K562 (cell line): Measurements from ENCODE around the gene PDRG1. TPM values are rescaled to one million over a fixed set of nuclear protein-coding genes. Genes with fewer than 3 reads are reported as not detected.

Experiments used
- ATAC-seq: fragments of 200-7000 bp; cut with Tn5 transposase; 3 replicates; pipeline ENCODE4 v1.9.1; 2020; ENCODE audit warnings: moderate library complexity
- BruUV-seq: library from RNA; stranded (reverse); fragments of 400-500 nt; replicated peaks from 2 replicates; lab custom pipeline; 2021; lab: Mats Ljungman, UMichigan
- CTCF ChIA-PET: fragments of 300-600 bp; formaldehyde crosslinking; extraction: SDS; loops from one replicate; lab custom pipeline; 2021; ENCODE audit warnings: low intra/inter-chr PET ratio; lab: Yijun Ruan, JAX
- POLR2A ChIA-PET: fragments of 300-600, 350-650 bp; sonication (Branson Sonifier 250); formaldehyde crosslinking; extraction: SDS; loops from one replicate; lab custom pipeline; 2021; ENCODE audit warnings: antibody characterized with exemption, inconsistent platforms; lab: Yijun Ruan, JAX
- DNase-seq, 4 experiments: peaks; one replicate each; pipeline versions ENCODE4 v3.0.0 to v3.0.0-alpha.2; 2011 to 2018; ENCODE audit warnings: low spot score in 3 of 4, mixed read lengths in 3 of 4; ENCODE audit errors: extremely low read depth in 1 of 4
- FAIRE-seq: peaks from 2 replicates; lab custom pipeline; 2011; peaks lifted over from hg19 to GRCh38; lab: Jason Lieb, UNC
- H2AFZ ChIP-seq: 2 replicates; pipeline ENCODE4 v1.6.0; 2011; ENCODE audit warnings: low read depth, low read length, control low read depth, inconsistent platforms
- H3K27ac ChIP-seq: fragments of 200-600 bp; 3 replicates; pipeline ENCODE4 v1.8.0; 2011; ENCODE audit warnings: low read depth, mild to moderate bottlenecking, control low read depth, inconsistent platforms, low read length, moderate library complexity, mixed read lengths; ENCODE audit errors: extremely low read depth
- H3K27me3 ChIP-seq, 2 experiments: fragments of 300-600 bp in 1 of 2; 2 replicates in 1 of 2; 3 replicates in 1 of 2; pipeline versions ENCODE4 v1.6.0 to v1.8.0; 2011; ENCODE audit warnings: inconsistent platforms in 2 of 2, low read length in 2 of 2, mild to moderate bottlenecking in 1 of 2, mixed read lengths in 1 of 2, moderate library complexity in 1 of 2; ENCODE audit not compliant: control insufficient read depth in 2 of 2, insufficient read depth in 2 of 2
- H3K36me3 ChIP-seq: fragments of 300-600 bp; 3 replicates; pipeline ENCODE4 v1.8.0; 2011; ENCODE audit warnings: mild to moderate bottlenecking, low read length, inconsistent platforms; ENCODE audit not compliant: control insufficient read depth, insufficient read depth
- H3K4me1 ChIP-seq, 2 experiments: fragments of 200-600 bp in 1 of 2; replicated peaks in 1 of 2; 2 replicates in 1 of 2; 3 replicates in 1 of 2; pipeline versions ENCODE4 v1.5.1 to v1.8.0; 2011; ENCODE audit warnings: inconsistent platforms in 2 of 2, low read length in 2 of 2, mild to moderate bottlenecking in 1 of 2, mixed read lengths in 1 of 2, moderate library complexity in 1 of 2; ENCODE audit not compliant: control insufficient read depth in 2 of 2, insufficient read depth in 2 of 2
- H3K4me2 ChIP-seq: 2 replicates; pipeline ENCODE4 v1.6.1; 2011; ENCODE audit warnings: low read length, control low read depth, inconsistent platforms, mixed read lengths; ENCODE audit not compliant: insufficient read depth
- H3K4me3 ChIP-seq: fragments of 200-600 bp; sonication (generic), shearing (Covaris generic); 2 replicates; pipeline ENCODE4 v1.5.1; 2016; ENCODE audit warnings: control low read depth, inconsistent platforms
- H3K79me2 ChIP-seq: fragments of 200-600 bp; 3 replicates; pipeline ENCODE4 v1.8.0; 2011; ENCODE audit warnings: low read length, inconsistent platforms; ENCODE audit not compliant: control insufficient read depth, insufficient read depth
- H3K9ac ChIP-seq, 2 experiments: 2 replicates each; pipeline versions ENCODE4 v1.6.0 to v1.6.1; 2011; ENCODE audit warnings: low read depth in 2 of 2, low read length in 2 of 2, control low read depth in 1 of 2, inconsistent platforms in 1 of 2, mild to moderate bottlenecking in 1 of 2, mixed read lengths in 1 of 2; ENCODE audit not compliant: insufficient read depth in 1 of 2
- H3K9me1 ChIP-seq: one replicate; pipeline ENCODE4 v1.6.0; 2011; ENCODE audit warnings: inconsistent platforms, mild to moderate bottlenecking, low read length, moderate library complexity; ENCODE audit not compliant: control insufficient read depth, insufficient read depth
- H3K9me3 ChIP-seq: replicated peaks from 2 replicates; pipeline ENCODE4 v1.5.1; 2011; ENCODE audit warnings: low read depth, low read length, inconsistent platforms; ENCODE audit not compliant: control insufficient read depth, insufficient read depth
- H4K20me1 ChIP-seq: replicated peaks from 2 replicates; pipeline ENCODE4 v1.6.1; 2011; ENCODE audit warnings: low read length, inconsistent platforms, mixed read lengths; ENCODE audit not compliant: control insufficient read depth, insufficient read depth
- CHD1 ChIP-seq: fragments of 200-600 bp; sonication (generic); IDR thresholded peaks from one replicate; pipeline ENCODE4 v1.6.1; 2012; ENCODE audit warnings: mild to moderate bottlenecking, moderate library complexity, low read length, inconsistent platforms
- CREB1 ChIP-seq, 2 experiments: sonication (generic) in 1 of 2; formaldehyde crosslinking in 1 of 2; IDR thresholded peaks; 2 replicates each; pipeline versions ENCODE4 v1.6.1 to v1.8.0; 2012 to 2022; ENCODE audit warnings: inconsistent platforms in 1 of 2, mild to moderate bottlenecking in 1 of 2, missing genetic modification reagents in 1 of 2, moderate library complexity in 1 of 2
- ELF1 ChIP-seq: fragments of 200-800 bp; sonication (Bioruptor generic); IDR thresholded peaks from 2 replicates; pipeline ENCODE4 v1.6.1; 2016; ENCODE audit warnings: missing genetic modification characterization, missing compliant biosample characterization
- GABPA ChIP-seq: fragments of 200-800 bp; sonication (Bioruptor generic); conservative IDR thresholded peaks from 2 replicates; pipeline ENCODE4 v1.6.1; 2016; ENCODE audit warnings: low read depth, missing genetic modification characterization, missing compliant biosample characterization
- HDAC2 ChIP-seq: fragments of 450-650 bp; IDR thresholded peaks from 2 replicates; pipeline ENCODE4 v1.6.1; 2016; ENCODE audit warnings: mild to moderate bottlenecking
- HNRNPK ChIP-seq: fragments of 200-400 bp; formaldehyde crosslinking; IDR thresholded peaks from one replicate; pipeline ENCODE4 v1.6.1; 2018; ENCODE audit warnings: mild to moderate bottlenecking, low read depth, low read length; ENCODE audit not compliant: poor library complexity, severe bottlenecking
- KDM4B ChIP-seq, 2 experiments: fragments of 450-650 bp in 1 of 2; sonication (generic) in 1 of 2; IDR thresholded peaks; 2 replicates each; pipeline ENCODE4 v1.6.1; 2016 to 2017; ENCODE audit warnings: borderline replicate concordance in 2 of 2, antibody characterized with exemption in 1 of 2, low read depth in 1 of 2, mild to moderate bottlenecking in 1 of 2
- MYBL2 ChIP-seq, 2 experiments: fragments of 450-650 bp in 1 of 2; sonication (generic) in 1 of 2; formaldehyde crosslinking in 1 of 2; IDR thresholded peaks; 2 replicates each; pipeline versions ENCODE4 v1.6.1 to v1.8.1; 2017 to 2022; ENCODE audit warnings: borderline replicate concordance in 1 of 2, inconsistent platforms in 1 of 2, low read depth in 1 of 2, mild to moderate bottlenecking in 1 of 2, missing genetic modification reagents in 1 of 2, moderate library complexity in 1 of 2
- NFIC ChIP-seq: fragments of 450-650 bp; IDR thresholded peaks from 2 replicates; pipeline ENCODE4 v1.6.1; 2017; ENCODE audit warnings: mild to moderate bottlenecking, inconsistent platforms
- NFRKB ChIP-seq: fragments of 450-650 bp; IDR thresholded peaks from 2 replicates; pipeline ENCODE4 v1.6.1; 2016; ENCODE audit warnings: low read depth
- PHF20 ChIP-seq: fragments of 450-650 bp; IDR thresholded peaks from 2 replicates; pipeline ENCODE4 v1.6.1; 2018; ENCODE audit not compliant: partially characterized antibody
- RBM25 ChIP-seq: fragments of 200-400 bp; formaldehyde crosslinking; IDR thresholded peaks from 2 replicates; pipeline ENCODE4 v1.6.1; 2018; ENCODE audit warnings: low read length, low read depth, moderate library complexity; ENCODE audit not compliant: severe bottlenecking
- SPI1 ChIP-seq: IDR thresholded peaks from 2 replicates; pipeline ENCODE4 v1.6.1; 2011; ENCODE audit warnings: low read depth, low read length, control low read depth, borderline replicate concordance
- TEAD1 ChIP-seq, 2 experiments: fragments of 450-650 bp in 1 of 2; sonication (generic) in 1 of 2; formaldehyde crosslinking; IDR thresholded peaks; 2 replicates each; pipeline versions ENCODE4 v1.4.0 to v1.8.0; 2020 to 2022; ENCODE audit warnings: mild to moderate bottlenecking in 2 of 2, missing genetic modification reagents in 1 of 2
- TGIF2 ChIP-seq: sonication (generic); formaldehyde crosslinking; IDR thresholded peaks from 2 replicates; pipeline ENCODE4 v1.8.1; 2022; ENCODE audit warnings: mild to moderate bottlenecking, missing genetic modification reagents, moderate library complexity
- USF1 ChIP-seq: sonication (generic); formaldehyde crosslinking; IDR thresholded peaks from 2 replicates; pipeline ENCODE4 v1.9.0; 2022; ENCODE audit warnings: mild to moderate bottlenecking, missing genetic modification reagents
- ZKSCAN8 ChIP-seq: fragments of 200-800 bp; sonication (Bioruptor generic); IDR thresholded peaks from 2 replicates; pipeline ENCODE4 v1.6.1; 2016; ENCODE audit warnings: missing genetic modification characterization, missing compliant biosample characterization
- ZNF12 ChIP-seq: sonication (generic); formaldehyde crosslinking; IDR thresholded peaks from 2 replicates; pipeline ENCODE4 v1.4.0; 2020; ENCODE audit warnings: mild to moderate bottlenecking, missing genetic modification reagents
- ZNF232 ChIP-seq: sonication (generic); formaldehyde crosslinking; IDR thresholded peaks from 2 replicates; pipeline ENCODE4 v1.8.0; 2022; ENCODE audit warnings: mild to moderate bottlenecking, missing genetic modification reagents
- ZNF431 ChIP-seq: sonication (generic); formaldehyde crosslinking; IDR thresholded peaks from 2 replicates; pipeline ENCODE4 v1.8.0; 2022; ENCODE audit warnings: mild to moderate bottlenecking, missing genetic modification reagents
- ZNF740 ChIP-seq, 3 experiments: fragments of 200-800 bp in 1 of 3; sonication (Bioruptor generic) in 1 of 3; sonication (generic) in 1 of 3; formaldehyde crosslinking in 1 of 3; IDR thresholded peaks; 2 replicates each; pipeline versions ENCODE4 v1.6.1 to v1.8.0; 2016 to 2022; ENCODE audit warnings: mild to moderate bottlenecking in 2 of 3, missing compliant biosample characterization in 2 of 3, missing genetic modification characterization in 2 of 3, missing genetic modification reagents in 1 of 3
- WGBS: fragments of 100-300 bp; shearing (Covaris generic); methylation state at CpG from one replicate; pipeline ENCODE4 v1.1.6; 2016; ENCODE audit warnings: low coverage, mixed read lengths; ENCODE audit not compliant: insufficient coverage; ENCODE audit errors: missing lambda C conversion rate; 5-methylcytosine and 5-hydroxymethylcytosine counted together
- in situ Hi-C: fragments of 300-500 bp; cut with MboI; formaldehyde crosslinking; loops from 4 replicates; pipeline ENCODE4 v1.15.0; 2018; ENCODE audit warnings: inconsistent platforms, mixed read lengths
- intact Hi-C: fragments of 100-400 bp; cut with micrococcal nuclease; formaldehyde crosslinking; loops from 2 replicates; pipeline ENCODE4 v1.14.2; 2022
- polyA plus RNA-seq, 8 experiments: library from polyadenylated mRNA; depleted of rRNA in 4 of 8; stranded (reverse) in 5 of 8; unstranded in 3 of 8; fragments of >200 nt; fragmentation: Nextera tagmentation in 2 of 8; fragmentation: Illumina TruSeq in 1 of 8; extraction: Ambion mirVana in 2 of 8; extraction: Trizol in 1 of 8; gene quantifications; 2 replicates each; pipeline versions ENCODE4 v1.2.1 to v1.2.3, GENCODE V29; 2011 to 2014; ENCODE audit warnings: inconsistent platforms in 1 of 8, missing spikeins in 1 of 8
- total RNA-seq, 7 experiments: library from RNA; depleted of rRNA in 6 of 7; stranded (reverse); fragments of >200 nt in 6 of 7; fragmentation: Illumina TruSeq in 2 of 7; extraction: Trizol in 2 of 7; gene quantifications; 2 replicates each; pipeline versions ENCODE4 v1.2.1 to v1.2.3, GENCODE V29; 2011 to 2021; ENCODE audit warnings: low replicate concordance in 1 of 7

PDRG1 gene
- total and polyA plus RNA-seq, 9 of the 15 experiments (the other 6 are each of a cell fraction or from before 2014, with no cell fraction given) = 12.6 to 58.6 (median 26.1) TPM

GRCh38 chr20:31967830-31968249 is 16.0 kb upstream of the PDRG1 start, which contains the start of gene XKR7:
Gene XKR7, plus strand, starts transcription at chr20:31968151. Its CDS starts 25 bp downstream, at chr20:31968176.
- ChIA-PET CTCF (no interaction called here), POLR2A (no interaction called here)
- FAIRE-seq (no peak), ATAC-seq (peak; percentile 25; the same call in 2 of the 3 replicates), DNase-seq (peak; percentile 29 to 56 (median 44))
- Histone ChIP-seq H3K79me2 (no peaks in the 10 kb centered on the region), H3K4me1 (peaks cover 0 to 11% of the 10 kb centered on the region in 2 experiments; a peak in 2 of 5 replicates), H3K27me3 (peaks cover 13 to 25% of the 10 kb centered on the region in 2 experiments; a peak in 4 of 5 replicates), H4K20me1 (peaks cover 5% of the 10 kb centered on the region), H3K36me3 (no peaks in the 10 kb centered on the region), H3K9me1 (no peaks in the 10 kb centered on the region), H3K9ac (no peak within 1 kb of the TSS), H2AFZ (no peak within 1 kb of the TSS), H3K4me3 (peak within 1 kb of the TSS; percentile 22; the same call in 1 of the 2 replicates), H3K9me3 (no peaks in the 10 kb centered on the region), H3K4me2 (peak within 1 kb of the TSS; percentile 56), H3K27ac (no peak within 1 kb of the TSS)
- WGBS = 5% methylated on average over 7 of the region's 38 CpGs
- intact Hi-C loops (no loop called here), in situ Hi-C loops (no loop called here)
- BruUV-seq = no TSS peak
- TF ChIP-seq ELF1 (tag) (peak; percentile 80), PHF20 (no peak), HDAC2 (no peak), RBM25 (no peak), TEAD1 (CRISPR knock-in tag; IDR thresholded peaks at IDR 0.05) (peak in 1 of 2 experiments; percentile 61; a peak in 1 of 4 replicates), MYBL2 (IDR thresholded peaks at IDR 0.05; ENCODE audit: low read depth) (no peak), MYBL2 (CRISPR knock-in tag; IDR thresholded peaks at IDR 0.05; ENCODE audit: borderline replicate concordance) (no peak), USF1 (CRISPR knock-in tag) (no peak), HNRNPK (no peak), ZNF740 (CRISPR knock-in tag; IDR thresholded peaks at IDR 0.05) (peak; percentile 55; the same call in 1 of the 2 replicates), ZNF740 (tag; IDR thresholded peaks at IDR 0.05) (peak in 1 of 2 experiments; percentile 61; a peak in 1 of 4 replicates), GABPA (tag) (peak; percentile 80), TGIF2 (no peak), CHD1 (no peak), KDM4B (IDR thresholded peaks at IDR 0.05; ENCODE audit: borderline replicate concordance in 2 of 2, low read depth in 1 of 2) (0 out of 4 replicates have a peak, but pooled peaks of 1 of the 2 experiments have one; percentile 44), NFRKB (no peak), ZKSCAN8 (CRISPR knock-in tag) (no peak), ZNF12 (no peak), CREB1 (IDR thresholded peaks at IDR 0.05) (no peak), CREB1 (CRISPR knock-in tag; IDR thresholded peaks at IDR 0.05) (no peak), ZNF232 (no peak), ZNF431 (CRISPR knock-in tag) (no peak), SPI1 (peak; percentile 72; the same call in 1 of the 2 replicates), NFIC (no peak)
